ENCODE data around the gene GNAL.
A peak's percentile ranks its signal among the peaks of the same experiment; 100 is the strongest.

Gene GNAL

GRCh38 chr18:11750581-11751310 lies 61.7 kb downstream of the GNAL start:
- intact Hi-C loops (cut with DNase I), result loop anchor here (10.0 kb wide), 1 partner anchor 104 kb away; the partner anchor contains the start of gene CHMP1B
- peak in 1 of 42 donors; percentile 8 for DNase-seq

- DNase-seq, result peak; percentile 57 to 95 (median 84)
These were observed 62.5 kb downstream of the GNAL start for GRCh38 chr18:11751341-11752115.

GRCh38 chr18:11752116-11752911 lies 63.2 kb downstream of the GNAL start:
- no peak for DNase-seq
- intact Hi-C loops (cut with DNase I), result loop anchor here (10.0 kb wide), 1 partner anchor 102 kb away; the partner anchor contains the start of gene CHMP1B

More at GRCh38 chr18:11751341-11752115, 62.5 kb downstream of the GNAL start:
- intact Hi-C loops (cut with DNase I), result loop anchor here (10.0 kb wide), 1 partner anchor 103 kb away; the partner anchor contains the start of gene CHMP1B

- intact Hi-C loops (cut with DNase I), result loop anchor here (10.0 kb wide), 1 partner anchor 100 kb away; the partner anchor contains the start of gene CHMP1B
- DNase-seq, result peak in 1 of 42 donors; percentile 9
These were observed 65.9 kb downstream of the GNAL start for GRCh38 chr18:11754979-11755378.

GRCh38 chr18:11757084-11757590 lies 68.1 kb downstream of the GNAL start:
- intact Hi-C loops (cut with DNase I), result loop anchor here (10.0 kb wide), 1 partner anchor 98 kb away; the partner anchor contains the start of gene CHMP1B

GRCh38 chr18:11759456-11759855 lies 70.4 kb downstream of the GNAL start:
- intact Hi-C loops (cut with DNase I), result loop anchor here (10.0 kb wide), 1 partner anchor 95 kb away; the partner anchor contains the start of gene CHMP1B
- DNase-seq, result peak in 1 of 42 donors; percentile 14

More at GRCh38 chr18:11757084-11757590, 68.1 kb downstream of the GNAL start:
- peak in 1 of 42 donors; percentile 10 for DNase-seq

- peak in 1 of 42 donors; percentile 43 for DNase-seq
- intact Hi-C loops (cut with DNase I), result no loop called here
These were observed 71.6 kb downstream of the GNAL start for GRCh38 chr18:11760498-11761167.

GRCh38 chr18:11761553-11761952 lies 72.5 kb downstream of the GNAL start:
- intact Hi-C loops (cut with DNase I), result no loop called here
- DNase-seq, result peak in 7 of 42 donors; percentile 13 to 71 (median 45)

- intact Hi-C loops (cut with DNase I), result no loop called here
- peak in 1 of 42 donors; percentile 8 for DNase-seq
These were observed 73.4 kb downstream of the GNAL start for GRCh38 chr18:11762429-11762828.

- DNase-seq, result no peak
- intact Hi-C loops (cut with DNase I), result no loop called here
These were observed 78.3 kb downstream of the GNAL start for GRCh38 chr18:11767329-11767728.

GRCh38 chr18:11767935-11768334 lies 78.9 kb downstream of the GNAL start:
- intact Hi-C loops (cut with DNase I), result no loop called here
- DNase-seq, result no peak

GRCh38 chr18:11775436-11776174 lies 86.5 kb downstream of the GNAL start:
- intact Hi-C loops (cut with DNase I), result no loop called here
- peak in 1 of 42 donors; percentile 33 for DNase-seq

GRCh38 chr18:11780042-11780441 lies 91.0 kb downstream of the GNAL start:
- DNase-seq, result no peak
- intact Hi-C loops (cut with DNase I), result no loop called here

- DNase-seq, result no peak
- intact Hi-C loops (cut with DNase I), result no loop called here
These were observed 94.8 kb downstream of the GNAL start for GRCh38 chr18:11783716-11784331.

- intact Hi-C loops (cut with DNase I), result no loop called here
- peak in 7 of 42 donors; percentile 21 to 62 (median 46) for DNase-seq
These were observed 95.7 kb downstream of the GNAL start for GRCh38 chr18:11784674-11785304.

GRCh38 chr18:11785444-11786055 lies 96.5 kb downstream of the GNAL start:
- intact Hi-C loops (cut with DNase I), result no loop called here
- peak; percentile 27 to 90 (median 67) for DNase-seq
